ENCODE data around the gene DMRT3. TPM values are rescaled to one million over a fixed set of nuclear protein-coding genes. Genes with fewer than 3 reads are reported as not detected.
A peak's percentile ranks its signal among the peaks of the same experiment; 100 is the strongest.

Gene DMRT3
- total and polyA plus RNA-seq, 2 donors (not counting 1 experiment from before 2014, with no cell fraction given), result not detected

DNA sequence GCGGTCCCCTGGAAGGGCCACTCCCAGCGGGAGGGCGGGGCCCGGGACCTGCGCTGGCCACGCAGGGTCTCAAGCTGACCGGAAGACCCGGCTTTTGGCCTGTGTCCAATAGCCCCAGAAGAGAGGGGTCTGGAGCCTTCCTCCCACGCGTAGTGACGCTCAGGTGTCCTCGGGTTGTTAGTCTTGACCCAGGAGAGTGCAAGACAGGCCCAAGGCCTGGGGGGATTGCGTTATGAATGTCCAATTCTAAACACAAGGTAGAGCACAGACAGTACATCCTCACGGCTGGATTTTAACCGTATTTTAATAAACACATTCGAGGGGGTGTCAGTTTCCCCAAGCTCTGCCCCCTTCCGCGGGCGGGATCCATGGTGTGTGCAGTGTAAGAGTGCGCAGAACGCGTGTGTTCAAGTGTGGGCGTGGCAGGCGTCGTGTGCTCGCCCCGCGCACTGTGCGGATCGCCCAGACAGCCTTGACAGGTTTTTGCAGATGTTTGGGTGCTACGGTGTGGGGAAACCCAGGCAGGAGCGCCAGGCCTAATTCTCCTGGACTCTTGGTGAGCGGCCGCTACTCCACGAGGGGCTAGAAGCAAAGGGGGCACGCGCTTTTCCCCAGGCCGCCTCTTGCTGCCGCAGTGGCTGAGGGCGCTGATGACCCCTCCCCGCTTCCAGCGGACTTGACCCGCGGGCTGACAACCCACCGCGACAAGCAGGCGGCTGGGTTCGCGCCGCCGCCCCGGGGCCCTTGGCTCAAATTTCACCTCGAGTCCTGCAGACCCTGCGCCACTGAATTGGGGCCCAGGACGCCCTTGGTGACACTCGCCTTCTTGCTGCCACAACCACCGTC lies 6.1 kb upstream of the DMRT3 start:
- Mint-ChIP-seq H3K4me1 (peaks cover 13% of the 10 kb centered on the region), H3K4me3 (peak overlapping the region; percentile 37)

More for the DNA sequence above, 6.1 kb upstream of the DMRT3 start:
- intact Hi-C loops (cut with micrococcal nuclease), result no loop called here
- Histone ChIP-seq H4K20me1 (ENCODE audit: control insufficient read depth, insufficient read depth, low read length, poor library complexity, severe bottlenecking) (no peaks in the 10 kb centered on the region), H3K4me2 (replicated peaks; ENCODE audit: low read depth, low read length, poor library complexity, severe bottlenecking) (no peak overlapping the region), H3K79me2 (ENCODE audit: control insufficient read depth, insufficient read depth, low read length) (no peaks in the 10 kb centered on the region), H2AFZ (ENCODE audit: insufficient read depth, low read depth, low read length, poor library complexity, severe bottlenecking) (no peak overlapping the region), H3K27ac (ENCODE audit: low read length in 2 of 2) (no peak overlapping the region), H3K4me3 (ENCODE audit: control extremely low read depth in 1 of 5, extremely low read depth in 1 of 5, insufficient read depth in 1 of 5, low read depth in 2 of 5, low read length in 4 of 5) (no peak overlapping the region), H3K36me3 (replicated peaks in 1 of 2; ENCODE audit: control extremely low read depth in 1 of 2, control insufficient read depth in 1 of 2, extremely low read depth in 1 of 2, insufficient read depth in 2 of 2, low read length in 1 of 2) (no peaks in the 10 kb centered on the region), H3K9me3 (ENCODE audit: control extremely low read depth in 1 of 3, control insufficient read depth in 2 of 3, insufficient read depth in 1 of 3, low read length in 2 of 3) (peaks cover 0 to 61% (median 10%) of the 10 kb centered on the region in 3 donors), H3K27me3 (replicated peaks in 1 of 4; ENCODE audit: control extremely low read depth in 1 of 4, control insufficient read depth in 3 of 4, insufficient read depth in 4 of 4, low read length in 3 of 4) (peaks cover 0 to 95% (median 79%) of the 10 kb centered on the region in 4 experiments), H3K4me1 (ENCODE audit: control insufficient read depth in 2 of 2, insufficient read depth in 2 of 2, low read length in 2 of 2) (peaks cover 25 to 44% of the 10 kb centered on the region in 2 donors), H3K9ac (ENCODE audit: low read length) (no peak overlapping the region)
- WGBS (ENCODE audit: insufficient coverage), result 19% methylated on average over 55 of the region's 57 CpGs
- peaks cover 64% of the 10 kb centered on the region for H3K27me3 Mint-ChIP-seq
- POLR2A ChIA-PET, result no interaction called here
- H3K27ac Mint-ChIP-seq, result no peak overlapping the region
- CTCF ChIA-PET, result no interaction called here
- ATAC-seq (ENCODE audit: low read depth) (no peak), DNase-seq (peak; percentile 18)
- TF ChIP-seq EZH2 (IDR thresholded peaks at IDR 0.05; ENCODE audit: borderline replicate concordance, insufficient read depth, low read depth, low read length, poor library complexity, severe bottlenecking), result no peak
- TF ChIP-seq, protein P1, sequence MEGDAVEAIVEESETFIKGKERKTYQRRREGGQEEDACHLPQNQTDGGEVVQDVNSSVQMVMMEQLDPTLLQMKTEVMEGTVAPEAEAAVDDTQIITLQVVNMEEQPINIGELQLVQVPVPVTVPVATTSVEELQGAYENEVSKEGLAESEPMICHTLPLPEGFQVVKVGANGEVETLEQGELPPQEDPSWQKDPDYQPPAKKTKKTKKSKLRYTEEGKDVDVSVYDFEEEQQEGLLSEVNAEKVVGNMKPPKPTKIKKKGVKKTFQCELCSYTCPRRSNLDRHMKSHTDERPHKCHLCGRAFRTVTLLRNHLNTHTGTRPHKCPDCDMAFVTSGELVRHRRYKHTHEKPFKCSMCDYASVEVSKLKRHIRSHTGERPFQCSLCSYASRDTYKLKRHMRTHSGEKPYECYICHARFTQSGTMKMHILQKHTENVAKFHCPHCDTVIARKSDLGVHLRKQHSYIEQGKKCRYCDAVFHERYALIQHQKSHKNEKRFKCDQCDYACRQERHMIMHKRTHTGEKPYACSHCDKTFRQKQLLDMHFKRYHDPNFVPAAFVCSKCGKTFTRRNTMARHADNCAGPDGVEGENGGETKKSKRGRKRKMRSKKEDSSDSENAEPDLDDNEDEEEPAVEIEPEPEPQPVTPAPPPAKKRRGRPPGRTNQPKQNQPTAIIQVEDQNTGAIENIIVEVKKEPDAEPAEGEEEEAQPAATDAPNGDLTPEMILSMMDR (IDR thresholded peaks at IDR 0.05), result no peak
- no peaks in the 10 kb centered on the region for H3K9me3 Mint-ChIP-seq (ENCODE audit: insufficient read depth)

Data from B cell (primary cell).